GOT3 (cell line): ENCODE data around the gene RRP9.

ENCODE experiments used
- DNase-seq: peaks from one replicate; lab custom pipeline; 2025; ENCODE audit warnings: mixed read lengths; lab: John Stamatoyannopoulos, UW

RRP9 gene

GRCh38 chr3:51970606-51971300, 29.0 kb upstream of the RRP9 start:
- no peak for DNase-seq

GRCh38 chr3:51969841-51970240, 28.1 kb upstream of the RRP9 start:
- DNase-seq: no peak

GRCh38 chr3:51968883-51969678, 27.4 kb upstream of the RRP9 start:
- no peak for DNase-seq

DNA sequence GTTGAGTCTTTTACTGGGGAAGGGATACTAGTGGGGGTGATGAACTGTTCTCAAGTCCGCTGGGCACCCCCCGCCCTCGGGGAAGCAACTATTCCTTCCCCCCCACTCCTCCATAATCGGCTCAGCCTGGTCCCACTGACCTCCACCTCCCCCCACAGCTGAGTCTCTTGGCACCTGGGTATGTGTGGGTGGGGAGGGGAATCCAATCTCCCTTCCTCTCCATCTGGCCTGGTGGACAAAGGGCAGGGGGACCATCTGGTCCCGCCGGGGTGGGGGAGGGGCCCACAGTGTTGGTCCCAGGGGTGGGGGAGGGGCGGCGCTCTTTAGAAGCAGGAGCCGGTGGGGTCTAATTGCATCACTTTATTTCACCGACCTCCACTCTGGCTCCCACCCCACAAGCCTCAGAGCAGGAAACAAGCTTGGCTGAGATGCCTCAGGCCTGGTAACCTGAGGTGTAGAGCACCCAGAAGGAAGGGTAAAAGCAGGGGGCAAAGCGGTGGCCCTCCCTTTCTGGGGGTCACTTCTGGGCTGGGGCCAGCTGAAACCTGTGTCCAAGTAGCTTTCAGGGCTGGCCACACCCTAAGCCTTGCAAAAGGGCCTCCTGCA, 26.6 kb upstream of the RRP9 start:
- no peak for DNase-seq

DNA sequence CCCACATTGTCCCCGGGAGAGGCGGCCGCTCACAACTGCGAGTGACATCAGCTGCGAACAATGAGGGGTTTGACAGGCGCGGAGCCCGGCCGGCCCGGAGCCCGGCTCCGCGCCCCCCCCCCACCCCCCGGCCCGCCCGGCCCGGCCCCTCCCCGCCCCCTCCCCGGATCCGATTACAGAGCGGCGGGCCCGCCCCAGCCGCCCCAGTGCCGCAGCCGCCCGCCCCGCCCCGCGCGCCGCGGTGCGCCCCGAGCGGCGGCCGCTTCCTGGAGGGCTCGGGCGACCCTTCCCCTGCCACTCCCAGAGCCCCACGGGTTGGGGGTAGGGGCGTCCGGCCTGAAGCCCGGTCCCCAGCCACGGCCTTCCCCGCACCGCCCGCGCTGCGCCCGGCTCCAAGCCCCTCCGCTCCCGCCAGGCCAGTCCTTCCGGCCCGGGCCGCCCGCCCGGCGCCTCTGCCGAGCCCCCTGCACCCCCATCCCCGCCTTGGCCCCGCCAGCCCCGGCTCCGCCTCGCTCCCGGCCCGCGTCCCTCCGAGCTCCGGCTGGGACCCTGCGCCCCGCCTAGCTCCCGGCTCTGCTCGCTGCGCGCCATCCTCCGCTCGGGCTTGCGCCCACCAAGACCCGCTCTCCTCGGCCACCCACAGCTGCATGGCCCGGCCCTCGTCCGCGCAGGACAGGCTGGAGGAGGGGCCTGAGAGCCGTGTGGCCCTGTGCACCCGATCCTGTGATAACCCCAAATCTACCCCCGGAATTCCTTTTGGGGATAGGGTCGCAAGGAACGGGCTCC, 25.9 kb upstream of the RRP9 start, which contains the start of gene PCBP4:
Gene PCBP4 (minus strand): TSS at position 71 of the 786 bp plus-strand sequence. CDS start 6,214 bp downstream, outside the sequence.
- no peak for DNase-seq

DNA sequence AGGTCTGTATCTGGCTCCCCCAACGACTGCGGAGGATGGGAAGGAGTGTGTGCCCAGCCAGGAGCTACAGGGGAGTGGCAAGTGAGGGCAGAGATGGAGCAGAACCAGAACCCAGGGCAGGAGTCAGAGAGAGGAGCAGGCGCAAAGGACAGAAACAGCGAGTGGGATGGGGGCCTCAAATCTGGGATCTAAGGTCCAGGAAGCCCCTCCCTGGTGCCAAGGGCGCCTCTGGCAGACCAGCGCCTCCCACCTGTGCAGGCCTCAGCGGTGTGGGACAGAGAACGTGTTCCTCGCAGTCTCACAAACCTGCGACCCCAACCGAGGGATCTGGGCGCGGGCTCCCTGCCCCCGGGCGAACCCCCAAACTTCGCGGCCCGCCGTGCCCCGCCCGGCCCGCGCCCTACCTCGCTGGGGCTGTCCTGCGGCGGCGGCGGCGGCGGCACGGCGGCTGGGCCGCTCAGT, 25.2 kb upstream of the RRP9 start:
- no peak for DNase-seq

GRCh38 chr3:51966486-51966885, 24.8 kb upstream of the RRP9 start:
- no peak for DNase-seq

DNA sequence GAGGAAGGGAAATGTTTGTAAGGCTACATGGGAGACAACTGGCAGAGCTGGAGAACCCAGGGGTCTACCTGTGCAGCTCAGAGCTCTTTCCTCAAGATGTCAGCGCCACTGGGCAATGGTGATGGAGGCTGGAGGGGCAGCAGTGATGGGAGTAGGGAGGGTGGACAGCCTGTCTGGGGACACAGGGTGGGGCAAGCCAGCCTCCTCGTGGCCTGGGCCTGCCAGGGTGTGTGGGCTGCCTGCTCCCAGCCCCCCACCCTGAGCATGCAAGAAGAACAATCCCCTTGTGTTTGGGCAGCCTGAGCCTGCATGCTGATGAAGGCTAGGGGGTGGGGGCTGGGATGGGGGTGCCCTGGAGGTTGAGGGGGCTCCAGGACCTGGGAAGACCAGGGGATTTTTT, 24.3 kb upstream of the RRP9 start:
- DNase-seq: no peak

DNA sequence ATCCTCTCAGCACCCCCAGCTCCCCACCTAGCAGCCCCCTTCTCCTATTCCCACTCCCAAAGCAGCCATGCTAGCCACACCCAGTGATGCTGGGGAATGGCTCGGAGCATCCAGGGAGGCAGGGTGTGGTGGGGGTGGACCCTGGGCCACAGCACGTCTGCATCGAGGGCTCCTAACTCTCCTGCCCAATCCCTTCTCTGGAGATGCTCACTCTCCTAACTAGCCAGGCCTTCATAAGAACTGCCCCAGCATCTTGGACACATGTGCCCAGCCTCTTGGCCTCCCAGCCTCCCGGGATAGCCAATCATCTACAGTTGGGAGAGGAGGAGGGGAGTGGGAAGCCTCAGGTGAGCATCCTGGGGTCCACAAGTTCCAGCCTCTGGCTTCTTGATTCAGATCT, 22.8 kb upstream of the RRP9 start:
- no peak for DNase-seq

DNA sequence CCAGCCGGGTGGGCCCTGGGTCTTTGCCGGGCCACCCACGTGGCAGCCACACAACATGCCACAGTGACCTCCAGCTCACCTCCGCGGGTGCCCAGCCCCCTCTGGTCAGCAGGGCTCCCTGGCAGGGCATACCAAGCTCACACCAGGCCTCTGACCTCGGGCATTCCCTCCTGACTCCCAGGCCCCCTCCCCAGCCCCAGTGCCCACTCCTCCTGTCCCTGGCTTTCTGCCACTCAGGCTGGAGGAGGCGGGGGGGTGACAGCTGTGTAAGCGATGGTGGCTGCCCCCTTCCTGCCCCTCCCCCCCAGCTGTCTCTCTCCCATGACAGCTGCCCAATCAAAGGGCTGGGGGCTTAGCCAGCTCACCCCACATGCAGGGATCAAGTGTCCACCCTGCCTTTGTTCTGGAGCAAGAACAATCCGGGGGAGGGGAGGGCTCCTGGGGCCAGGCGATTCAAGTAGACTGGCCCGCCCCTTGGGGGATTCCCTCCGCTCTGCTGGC, 22.3 kb upstream of the RRP9 start:
- DNase-seq: no peak

- DNase-seq: no peak
Measured at GRCh38 chr3:51962854-51963530, 21.3 kb upstream of the RRP9 start.

GRCh38 chr3:51961602-51962569, 20.2 kb upstream of the RRP9 start:
- no peak for DNase-seq

GRCh38 chr3:51961011-51961410, 19.3 kb upstream of the RRP9 start:
- DNase-seq: no peak

DNA sequence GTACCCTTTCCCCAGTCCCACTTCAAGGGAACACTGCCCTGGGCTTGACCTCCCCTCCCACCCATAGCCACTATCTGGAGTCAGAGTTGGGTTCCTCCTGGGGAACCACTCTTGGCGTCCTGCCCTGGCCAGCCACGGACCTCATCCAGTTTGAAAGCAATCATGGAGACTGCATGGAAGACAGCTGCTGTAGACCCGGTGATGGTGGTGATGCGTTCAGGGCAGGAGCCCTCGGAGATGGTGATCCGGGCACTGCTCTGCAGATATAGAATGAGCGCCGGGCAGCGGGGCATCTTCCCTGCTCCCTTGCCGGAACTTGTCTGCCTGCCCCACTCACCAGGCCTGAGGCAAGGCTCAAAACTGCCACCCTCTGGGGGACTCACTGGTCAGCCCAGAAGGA, 18.7 kb upstream of the RRP9 start:
- DNase-seq: no peak

GRCh38 chr3:51959651-51960050, 17.9 kb upstream of the RRP9 start:
- no peak for DNase-seq

GRCh38 chr3:51958603-51959521, 17.2 kb upstream of the RRP9 start:
- no peak for DNase-seq

GRCh38 chr3:51957520-51958205, 16.0 kb upstream of the RRP9 start:
- no peak for DNase-seq
